ENCODE measurements around the gene ZNF490.
A peak's percentile ranks its signal among the peaks of the same experiment; 100 is the strongest.
"Not testable (repeated sequence)": the region's sequence is repeated elsewhere in the genome, so short reads cannot be mapped to it uniquely, and the experiment has no call there.

The ZNF490 gene

DNA sequence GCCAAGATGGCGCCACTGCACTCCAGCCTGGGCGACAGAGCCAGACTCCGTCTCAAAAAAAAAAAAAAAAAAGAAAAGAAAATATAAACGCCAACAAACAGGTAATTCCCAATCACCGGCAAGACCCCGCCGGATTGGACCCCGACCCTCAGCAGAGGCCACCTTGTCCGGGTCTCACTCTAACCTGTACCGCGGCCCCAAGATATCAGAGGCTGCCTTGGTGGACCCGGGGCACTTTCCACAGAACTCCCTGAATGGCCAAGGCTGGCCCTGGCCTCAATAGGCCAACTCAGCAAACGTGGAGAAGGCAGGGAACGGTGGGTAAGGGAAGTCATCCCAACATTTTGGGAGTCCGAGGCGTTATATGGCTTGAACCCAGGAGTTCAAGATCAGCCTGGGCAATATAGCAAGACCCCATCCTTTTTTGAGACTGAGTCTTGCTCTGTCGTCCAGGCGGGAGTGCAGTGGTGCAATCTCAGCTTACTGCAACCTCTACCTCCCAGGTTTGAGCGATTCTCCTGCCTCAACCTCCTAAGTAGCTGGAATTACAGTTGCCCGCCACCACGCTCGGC, 28.1 kb upstream of the ZNF490 start:
- no peak for DNase-seq

DNA sequence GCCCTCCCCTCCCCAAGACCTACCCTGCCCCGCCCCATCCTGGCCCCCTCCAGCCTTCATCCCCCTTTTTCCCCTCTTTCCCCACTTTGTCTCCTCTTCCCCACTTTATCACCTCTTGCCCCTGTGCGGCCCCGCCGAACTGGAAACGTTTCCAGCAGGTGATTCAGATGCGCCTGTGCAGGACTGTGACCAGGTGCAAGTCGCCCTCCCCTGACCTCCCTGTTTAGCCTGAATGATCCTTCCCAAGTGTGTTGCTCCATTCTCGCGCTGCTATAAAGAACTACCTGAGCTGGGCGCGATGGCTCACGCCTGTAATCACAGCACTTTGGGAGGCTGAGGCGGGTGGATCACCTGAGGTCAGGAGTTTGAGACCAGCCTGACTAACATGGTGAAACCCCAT, 26.0 kb upstream of the ZNF490 start:
- no peak for TF ChIP-seq GATA1 (IDR thresholded peaks at IDR 0.05; ENCODE audit: low read depth, low read length)
- no peak for DNase-seq

More for the DNA sequence above, 28.1 kb upstream of the ZNF490 start:
- TF ChIP-seq GATA1 (IDR thresholded peaks at IDR 0.05; ENCODE audit: low read depth, low read length) (no peak), POLR2A (IDR thresholded peaks at IDR 0.05; ENCODE audit: low read length) (no peak)

DNA sequence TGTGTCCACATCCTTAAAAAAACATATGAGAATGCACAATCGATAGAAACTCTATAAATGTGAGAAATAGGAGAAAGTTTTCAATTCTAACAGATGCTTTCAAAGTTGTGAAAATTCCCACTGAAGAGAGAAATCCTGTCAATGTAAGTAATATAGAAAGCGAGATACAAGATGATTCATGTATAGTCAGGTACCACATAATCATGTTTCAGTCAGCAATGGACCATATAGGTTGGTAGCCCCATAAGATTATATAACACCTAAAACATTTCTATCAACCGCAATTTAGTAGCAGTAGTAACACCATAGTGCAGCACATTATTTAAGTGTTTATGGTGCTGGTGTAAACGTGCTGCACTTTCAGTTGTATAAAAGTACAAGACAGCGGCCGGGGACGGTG, 18.6 kb upstream of the ZNF490 start:
- no peak for DNase-seq
- TF ChIP-seq POLR2A (IDR thresholded peaks at IDR 0.05; ENCODE audit: low read length): no peak
- no peak for TF ChIP-seq GATA1 (IDR thresholded peaks at IDR 0.05; ENCODE audit: low read depth, low read length)

DNA sequence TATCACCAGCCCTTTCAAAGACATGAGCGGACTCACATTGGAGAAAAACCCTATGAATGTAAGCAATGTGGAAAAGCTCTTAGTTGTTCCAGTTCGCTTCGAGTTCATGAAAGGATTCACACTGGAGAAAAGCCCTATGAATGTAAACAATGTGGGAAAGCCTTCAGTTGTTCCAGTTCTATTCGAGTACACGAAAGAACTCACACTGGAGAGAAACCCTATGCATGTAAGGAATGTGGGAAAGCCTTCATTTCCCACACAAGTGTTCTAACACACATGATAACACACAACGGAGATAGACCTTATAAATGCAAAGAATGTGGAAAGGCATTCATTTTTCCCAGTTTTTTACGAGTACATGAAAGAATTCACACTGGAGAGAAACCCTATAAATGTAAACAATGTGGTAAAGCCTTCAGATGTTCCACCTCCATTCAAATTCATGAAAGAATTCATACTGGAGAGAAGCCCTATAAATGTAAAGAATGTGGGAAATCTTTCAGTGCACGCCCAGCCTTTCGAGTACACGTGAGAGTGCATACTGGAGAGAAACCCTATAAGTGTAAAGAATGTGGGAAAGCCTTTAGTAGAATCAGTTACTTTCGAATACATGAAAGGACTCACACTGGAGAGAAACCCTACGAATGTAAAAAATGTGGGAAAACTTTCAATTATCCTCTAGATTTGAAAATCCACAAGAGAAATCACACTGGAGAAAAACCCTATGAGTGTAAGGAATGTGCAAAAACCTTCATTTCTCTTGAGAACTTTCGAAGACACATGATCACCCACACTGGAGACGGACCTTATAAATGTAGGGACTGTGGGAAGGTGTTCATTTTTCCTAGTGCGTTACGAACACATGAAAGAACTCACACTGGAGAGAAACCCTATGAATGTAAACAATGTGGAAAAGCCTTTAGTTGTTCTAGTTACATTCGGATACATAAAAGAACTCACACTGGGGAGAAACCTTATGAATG, 17.7 kb upstream of the ZNF490 start:
- peak in 1 of 2 experiments; percentile 56 for DNase-seq
- TF ChIP-seq POLR2A (IDR thresholded peaks at IDR 0.05; ENCODE audit: low read length): no peak
- TF ChIP-seq GATA1 (IDR thresholded peaks at IDR 0.05; ENCODE audit: low read depth, low read length): no peak

DNA sequence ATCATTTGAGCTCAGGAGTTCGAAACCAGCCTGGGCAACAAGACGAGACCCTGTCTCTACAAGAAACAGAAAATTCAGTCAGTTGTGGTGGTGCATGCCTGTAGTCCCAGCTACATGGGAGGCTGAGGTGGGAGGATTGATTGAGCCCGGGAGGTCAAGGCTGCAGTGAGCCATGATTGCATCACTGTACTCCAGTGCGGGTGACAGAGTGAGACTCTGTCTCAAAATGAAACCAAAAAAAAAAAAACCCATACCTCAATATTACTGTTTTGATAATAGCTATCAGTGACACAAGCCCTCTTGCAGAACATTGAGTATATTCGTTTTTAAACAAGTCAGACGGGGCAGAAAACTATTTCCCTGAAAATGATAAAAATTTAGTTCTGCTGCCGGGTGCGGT, 16.3 kb upstream of the ZNF490 start:
- no peak for TF ChIP-seq POLR2A (IDR thresholded peaks at IDR 0.05; ENCODE audit: low read length)
- no peak for TF ChIP-seq GATA1 (IDR thresholded peaks at IDR 0.05; ENCODE audit: low read depth, low read length)

DNA sequence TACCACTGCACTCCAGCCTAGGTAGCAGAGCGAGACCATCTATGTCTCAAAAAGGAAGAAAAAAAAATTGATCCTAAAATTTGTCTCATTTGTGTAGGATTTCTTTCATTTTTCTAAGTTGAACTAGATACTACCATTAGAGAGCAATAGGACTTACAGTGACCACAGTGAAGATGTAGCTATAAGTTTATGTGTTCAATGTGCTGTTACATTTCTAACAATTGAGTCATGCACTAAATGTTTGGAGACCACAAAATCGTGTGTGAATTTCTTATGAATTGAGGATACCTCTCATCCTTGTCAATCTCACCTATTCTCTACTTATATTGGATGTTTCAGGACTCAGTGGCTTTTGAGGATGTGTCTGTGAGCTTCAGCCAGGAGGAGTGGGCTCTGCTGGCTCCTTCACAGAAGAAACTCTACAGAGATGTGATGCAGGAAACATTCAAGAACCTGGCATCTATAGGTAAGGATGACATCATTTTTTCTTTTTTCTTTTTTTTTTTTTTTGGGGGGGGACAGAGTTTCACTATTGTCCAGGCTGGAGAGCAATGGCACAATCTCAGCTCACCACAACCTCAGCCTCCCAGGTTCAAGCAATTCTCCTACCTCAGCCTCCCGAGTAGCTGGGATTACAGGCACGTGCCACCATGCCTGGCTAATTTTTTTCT, 12.9 kb upstream of the ZNF490 start:
- no peak for TF ChIP-seq GATA1 (IDR thresholded peaks at IDR 0.05; ENCODE audit: low read depth, low read length)
- TF ChIP-seq POLR2A (IDR thresholded peaks at IDR 0.05; ENCODE audit: low read length): no peak
- DNase-seq: no peak

More for the DNA sequence above, 16.3 kb upstream of the ZNF490 start:
- no peak for DNase-seq

DNA sequence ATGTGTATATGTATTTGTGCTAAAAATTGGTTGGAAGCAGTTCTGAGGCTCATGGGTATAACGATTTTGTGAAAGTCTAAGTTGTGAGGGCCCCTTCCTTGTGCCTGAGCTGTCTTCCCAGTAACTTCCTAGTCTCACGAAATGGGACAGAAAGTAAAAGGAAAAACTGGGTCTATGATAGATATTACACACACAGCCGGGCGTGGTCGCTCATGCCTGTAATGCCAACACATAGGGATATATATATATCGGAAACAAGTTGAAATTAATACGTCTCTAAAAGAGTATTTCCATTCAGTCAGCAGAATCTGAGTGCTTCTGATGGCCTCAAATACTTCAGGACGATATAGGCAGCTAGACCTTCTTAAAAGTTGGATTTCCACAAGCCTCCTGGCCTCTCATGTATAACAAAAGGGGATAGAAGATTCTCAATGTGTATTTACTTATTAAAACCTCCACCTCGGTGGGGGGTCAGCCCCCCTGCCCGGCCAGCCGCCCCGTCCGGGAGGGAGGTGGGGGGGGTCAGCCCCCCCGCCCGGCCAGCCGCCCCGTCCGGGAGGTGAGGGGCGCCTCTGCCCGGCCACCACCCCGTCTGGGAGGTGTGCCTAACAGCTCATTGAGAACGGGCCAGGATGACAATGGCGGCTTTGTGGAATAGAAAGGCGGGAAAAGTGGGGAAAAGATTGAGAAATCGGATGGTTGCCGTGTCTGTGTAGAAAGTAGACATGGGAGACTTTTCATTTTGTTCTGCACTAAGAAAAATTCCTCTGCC, 10.8 kb upstream of the ZNF490 start:
- not testable (repeated sequence) for DNase-seq

DNA sequence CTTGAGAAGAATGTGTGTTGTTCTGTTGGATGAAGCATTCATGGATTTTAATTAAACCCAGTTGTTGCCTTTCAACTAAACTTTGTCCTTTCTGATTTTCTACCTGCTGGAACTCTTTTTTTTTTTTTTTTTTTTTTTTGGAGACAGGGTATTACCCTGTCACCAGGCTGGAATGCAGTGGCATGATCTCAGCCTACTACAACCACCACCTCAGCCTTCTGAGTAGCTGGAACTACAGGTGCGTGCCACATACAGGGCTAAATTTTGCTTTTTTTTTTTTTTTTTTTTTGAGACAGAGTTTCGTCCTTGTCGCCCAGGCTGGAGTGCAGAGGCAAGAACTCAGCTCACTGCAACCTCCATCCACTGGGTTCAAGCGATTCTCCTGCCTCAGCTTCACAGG, 7.0 kb upstream of the ZNF490 start:
- TF ChIP-seq GATA1 (IDR thresholded peaks at IDR 0.05; ENCODE audit: low read depth, low read length): no peak
- TF ChIP-seq POLR2A (IDR thresholded peaks at IDR 0.05; ENCODE audit: low read length): no peak
- no peak for DNase-seq

DNA sequence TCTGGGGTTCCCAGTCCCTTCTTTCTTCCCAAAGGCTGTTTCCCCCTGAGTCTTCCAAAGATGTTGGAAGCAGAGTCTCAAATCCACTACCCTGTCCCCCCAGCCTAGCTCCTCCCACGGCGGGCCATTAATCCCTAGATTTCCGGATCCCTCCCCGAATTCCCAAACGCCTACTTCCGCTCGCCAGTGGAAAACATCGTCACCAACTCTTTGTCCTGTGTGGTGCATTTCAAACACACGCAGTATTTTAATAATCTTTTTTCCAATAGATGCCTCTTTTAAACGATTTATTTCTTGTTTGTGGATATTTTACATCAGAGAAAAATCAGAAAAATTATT, 717 bp upstream of the ZNF490 start:
- no peak for DNase-seq
- no peak for TF ChIP-seq POLR2A (IDR thresholded peaks at IDR 0.05; ENCODE audit: low read length)
- no peak for TF ChIP-seq GATA1 (IDR thresholded peaks at IDR 0.05; ENCODE audit: low read depth, low read length)

DNA sequence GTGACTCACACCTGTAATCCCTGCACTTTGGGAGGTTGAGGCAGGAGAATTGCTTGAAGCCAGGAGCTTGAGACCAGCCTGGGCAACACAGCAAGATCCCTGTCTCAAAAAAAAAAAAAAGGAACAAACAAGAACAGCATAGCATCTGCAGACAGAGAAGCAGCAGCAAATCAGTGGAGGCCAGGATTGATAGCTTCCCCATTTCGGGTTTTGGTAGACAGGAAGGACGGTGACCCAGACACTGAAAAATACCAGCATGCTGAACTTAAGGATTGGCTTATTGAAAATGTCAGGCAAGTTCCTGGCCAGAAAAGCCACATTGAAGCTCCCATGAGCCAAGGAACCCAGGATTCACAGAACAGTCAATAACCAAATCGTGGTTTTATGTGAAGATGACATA, 3.0 kb downstream of the ZNF490 start:
- TF ChIP-seq GATA1 (IDR thresholded peaks at IDR 0.05; ENCODE audit: low read depth, low read length) (no peak), POLR2A (IDR thresholded peaks at IDR 0.05; ENCODE audit: low read length) (no peak)

DNA sequence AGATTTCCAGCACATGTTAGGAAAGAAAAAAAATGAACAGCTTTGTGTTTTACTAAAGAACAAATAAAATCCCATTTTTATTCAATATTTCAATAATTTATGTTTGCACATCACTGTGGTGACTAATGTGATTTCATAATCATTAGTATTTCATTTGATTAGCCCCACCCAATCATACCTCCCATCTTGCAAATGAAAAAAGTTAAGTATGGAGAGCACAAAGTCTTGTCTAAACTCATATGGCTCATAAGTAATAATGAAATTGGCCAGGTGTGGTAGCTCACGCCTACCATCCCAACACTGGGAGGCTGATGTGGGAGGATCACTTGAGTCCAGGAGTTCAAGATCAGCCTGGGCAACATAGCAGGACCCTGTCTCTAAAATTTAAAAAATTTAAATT, 3.8 kb downstream of the ZNF490 start:
- DNase-seq: no peak
- TF ChIP-seq GATA1 (IDR thresholded peaks at IDR 0.05; ENCODE audit: low read depth, low read length) (no peak), POLR2A (IDR thresholded peaks at IDR 0.05; ENCODE audit: low read length) (no peak)

More for the DNA sequence above, 3.0 kb downstream of the ZNF490 start:
- DNase-seq: no peak

DNA sequence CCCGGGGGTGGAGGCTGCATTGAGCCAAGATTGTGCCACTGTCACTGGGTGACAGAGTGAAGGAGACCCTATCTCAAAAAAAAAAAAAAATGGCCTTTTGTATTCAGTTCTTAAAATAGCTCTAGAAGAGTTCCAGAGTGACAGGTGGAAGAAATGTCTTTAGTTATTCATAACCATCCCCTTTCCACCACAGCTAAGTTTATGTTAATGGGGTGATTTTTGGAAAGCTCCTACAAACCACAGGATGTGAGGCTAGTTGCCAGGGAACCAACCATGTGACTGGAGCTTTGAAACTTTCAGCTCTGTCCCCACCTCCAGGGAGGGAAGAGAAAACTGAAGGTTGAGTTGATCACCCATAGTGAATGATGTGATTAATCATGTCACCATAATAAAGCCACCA, 6.9 kb downstream of the ZNF490 start:
- no peak for DNase-seq

DNA sequence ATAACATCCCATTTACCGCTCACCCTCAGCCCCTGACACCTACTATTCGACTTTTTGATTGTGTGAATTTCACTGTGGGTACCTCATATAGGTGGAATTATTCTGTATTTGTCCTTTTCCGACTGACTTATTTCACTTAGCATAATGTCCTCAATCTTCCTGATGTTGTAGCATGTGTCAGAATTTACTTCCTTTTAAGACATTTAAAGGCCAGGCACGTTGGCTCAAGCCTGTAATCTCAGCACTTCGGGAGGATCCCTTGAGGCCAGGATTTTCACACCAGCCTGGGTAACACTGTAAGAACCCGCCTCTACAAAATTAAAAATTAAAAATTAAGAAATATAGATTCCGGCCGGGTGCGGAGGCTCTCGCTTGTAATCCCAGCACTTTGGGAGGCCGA, 13.0 kb downstream of the ZNF490 start:
- TF ChIP-seq GATA1 (IDR thresholded peaks at IDR 0.05; ENCODE audit: low read depth, low read length): no peak
- TF ChIP-seq POLR2A (IDR thresholded peaks at IDR 0.05; ENCODE audit: low read length): no peak
- DNase-seq: no peak

More for the DNA sequence above, 6.9 kb downstream of the ZNF490 start:
- TF ChIP-seq GATA1 (IDR thresholded peaks at IDR 0.05; ENCODE audit: low read depth, low read length) (no peak), POLR2A (IDR thresholded peaks at IDR 0.05; ENCODE audit: low read length) (no peak)

Measured in erythroblast (primary cell).